Cardiac fibroblast (primary cell): ENCODE data around the gene TMEM92.
"Not testable (repeated sequence)": the region's sequence is repeated elsewhere in the genome, so short reads cannot be mapped to it uniquely, and the experiment has no call there.

Experiments used
- DNase-seq, 2 donors: peaks; one replicate each; pipeline versions ENCODE4 v3.0.0 to v3.0.0-alpha.2; 2010; ENCODE audit warnings: low read depth in 2 of 2
- H3K4me3 ChIP-seq, 2 donors: replicated peaks in 1 of 2; 1 replicate in 1 of 2; 2 replicates in 1 of 2; pipeline ENCODE4 v1.5.1; 2011; ENCODE audit warnings: low read depth in 2 of 2, low read length in 2 of 2, mild to moderate bottlenecking in 2 of 2, moderate library complexity in 1 of 2
- CTCF ChIP-seq: IDR thresholded peaks from one replicate; pipeline ENCODE4 v1.5.1; 2011; ENCODE audit warnings: low read depth, mild to moderate bottlenecking, low read length, inconsistent platforms

The TMEM92 gene

GRCh38 chr17:50298018-50298417 is 23.8 kb downstream of the TMEM92 start:
- no peak for DNase-seq
- no peak overlapping the region for H3K4me3 ChIP-seq
- no peak for TF ChIP-seq CTCF

GRCh38 chr17:50299776-50300175 is 25.5 kb downstream of the TMEM92 start:
- TF ChIP-seq CTCF: no peak
- DNase-seq: no peak
- no peak overlapping the region for H3K4me3 ChIP-seq

- not testable (repeated sequence) for DNase-seq, H3K4me3 ChIP-seq
Observed at GRCh38 chr17:50300824-50301223, 26.6 kb downstream of the TMEM92 start.

- TF ChIP-seq CTCF: no peak
- H3K4me3 ChIP-seq: no peak overlapping the region
- DNase-seq: no peak
Observed at GRCh38 chr17:50301891-50302584, 27.8 kb downstream of the TMEM92 start.

GRCh38 chr17:50303051-50303450 is 28.8 kb downstream of the TMEM92 start:
- no peak for TF ChIP-seq CTCF
- H3K4me3 ChIP-seq: no peak overlapping the region
- DNase-seq: no peak

GRCh38 chr17:50303596-50303995 is 29.3 kb downstream of the TMEM92 start:
- no peak overlapping the region for H3K4me3 ChIP-seq
- no peak for DNase-seq
- no peak for TF ChIP-seq CTCF

GRCh38 chr17:50304781-50305404 is 30.6 kb downstream of the TMEM92 start:
- no peak for TF ChIP-seq CTCF
- DNase-seq: peak; percentile 45 to 52
- H3K4me3 ChIP-seq: no peak overlapping the region
